ENCODE results near the gene JUND.

- TF ChIP-seq CTCF (IDR thresholded peaks at IDR 0.05), result no peak
- TF ChIP-seq POLR2AphosphoS5 (IDR thresholded peaks at IDR 0.05), result no peak
- TF ChIP-seq POLR2A (IDR thresholded peaks at IDR 0.05), result no peak
- no peak for TF ChIP-seq EP300 (IDR thresholded peaks at IDR 0.05)
Measured at GRCh38 chr19:18295034-18295451, 13.6 kb upstream of the JUND start.
